Measurements from ENCODE around the gene FCRL4.

DNA sequence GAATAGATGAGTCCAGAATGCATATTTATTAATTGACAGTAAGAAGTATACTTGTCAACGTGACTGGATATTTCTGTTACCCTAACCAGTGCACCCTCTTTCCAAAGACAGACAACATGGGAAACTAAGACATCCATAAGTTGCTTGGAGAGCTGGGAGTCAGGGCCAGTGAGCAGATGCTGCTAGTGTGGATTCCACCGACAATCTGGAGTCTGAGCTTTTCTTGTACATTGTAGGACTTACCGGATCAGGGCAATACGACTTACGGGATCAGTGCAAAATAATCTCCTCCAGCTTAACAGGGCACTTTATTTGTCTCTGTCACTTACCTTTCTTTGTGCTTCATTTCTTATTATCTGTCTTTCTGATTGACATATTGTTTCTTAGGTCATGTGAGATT, 24.6 kb upstream of the FCRL4 start:
- TF ChIP-seq CTCF (IDR thresholded peaks at IDR 0.05): no peak
- no peak for TF ChIP-seq POLR2A (IDR thresholded peaks at IDR 0.05)

Measured in testis (tissue), 2 donors.